ENCODE data around the gene TOPORS.

- TF ChIP-seq CTCF (conservative IDR thresholded peaks at IDR 0.05; ENCODE audit: low read length) (peak; percentile 78), EZH2phosphoT487 (IDR thresholded peaks at IDR 0.05; ENCODE audit: borderline replicate concordance) (no peak)
Observed at GRCh38 chr9:32581512-32582143, 29.2 kb upstream of the TOPORS start.

Data from Loucy (cell line).